Activated CD8-positive, alpha-beta memory T cell treated with anti-CD3 and anti-CD28 coated beads, Interleukin-2, amount 50 U/mL, for 4 hours (primary cell): ENCODE data around the gene UBTD1.
"Not testable (repeated sequence)": the region's sequence is repeated elsewhere in the genome, so short reads cannot be mapped to it uniquely, and the experiment has no call there.

ENCODE experiments used
- DNase-seq: peaks from one replicate; pipeline ENCODE4 v3.0.0-alpha.2; 2020

Gene UBTD1

GRCh38 chr10:97540669-97541500 is 42.2 kb downstream of the UBTD1 start:
- DNase-seq: no peak

GRCh38 chr10:97542169-97543024 is 43.7 kb downstream of the UBTD1 start:
- peak; percentile 35 for DNase-seq

DNA sequence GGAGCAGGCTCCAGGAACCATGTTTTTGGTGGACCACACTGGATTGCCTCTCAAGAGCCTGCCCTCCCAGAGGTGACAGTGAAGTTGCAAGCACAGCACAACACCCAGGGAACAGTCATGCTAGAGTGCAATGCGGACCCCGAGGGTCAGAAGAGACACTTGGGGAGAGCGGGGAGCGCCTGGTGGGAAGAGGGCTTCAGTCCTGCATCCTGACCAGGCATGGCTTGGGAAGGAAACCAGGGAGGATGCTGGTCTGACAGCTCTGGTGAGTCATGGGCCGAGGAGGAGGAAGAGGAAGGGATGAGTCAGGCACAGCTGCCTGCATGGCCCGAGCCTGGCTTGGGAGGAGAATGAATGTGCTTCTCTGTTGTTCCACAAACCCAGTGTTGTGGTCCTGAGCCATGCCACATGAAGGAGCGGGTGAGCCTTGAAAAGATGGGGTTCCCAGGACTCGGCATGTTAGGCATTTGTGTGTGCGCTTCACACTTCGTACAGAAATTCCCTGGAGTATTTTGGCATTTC is 44.4 kb downstream of the UBTD1 start:
- DNase-seq: peak; percentile 39

DNA sequence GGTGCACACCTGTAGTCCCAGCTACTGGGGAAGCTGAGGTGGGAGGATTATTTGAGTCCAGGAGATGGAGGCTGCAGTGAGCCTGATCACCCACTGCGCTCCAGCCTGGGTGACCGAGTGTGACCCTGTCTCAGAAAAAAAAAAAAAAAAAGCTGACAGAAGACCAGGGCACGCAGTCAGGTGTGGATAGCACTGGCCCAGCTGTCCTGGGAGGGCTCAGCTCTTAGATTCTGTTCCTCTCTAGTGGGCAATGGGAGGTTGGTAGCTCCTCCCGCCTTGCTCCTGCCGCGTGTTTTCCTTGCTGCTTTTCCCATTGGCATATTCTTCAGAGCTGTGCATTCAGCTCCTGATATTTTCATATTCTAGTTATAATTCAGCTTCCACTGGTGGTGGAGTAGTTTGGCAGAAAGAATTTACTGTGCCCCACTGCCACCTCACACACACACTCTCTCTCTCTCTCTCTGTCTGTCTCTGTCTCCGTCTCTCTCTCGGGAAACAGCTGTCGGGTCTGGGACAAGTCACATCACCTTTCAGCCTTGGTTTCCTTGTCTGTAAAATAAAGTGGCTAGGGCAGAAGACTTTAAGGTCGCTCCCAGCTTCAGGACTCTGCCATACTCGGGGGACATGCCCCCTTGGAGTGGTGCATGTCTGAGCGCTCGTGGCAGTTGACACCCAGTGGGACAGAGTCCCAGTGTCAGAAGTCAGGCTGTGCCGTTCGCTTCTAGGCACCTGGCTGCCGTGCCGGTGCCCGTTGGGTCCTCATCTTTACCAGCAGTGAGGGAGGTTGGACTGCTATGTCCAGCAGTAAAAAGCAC is 47.9 kb downstream of the UBTD1 start:
- DNase-seq: no peak

GRCh38 chr10:97547271-97547600 is 48.5 kb downstream of the UBTD1 start:
- no peak for DNase-seq

DNA sequence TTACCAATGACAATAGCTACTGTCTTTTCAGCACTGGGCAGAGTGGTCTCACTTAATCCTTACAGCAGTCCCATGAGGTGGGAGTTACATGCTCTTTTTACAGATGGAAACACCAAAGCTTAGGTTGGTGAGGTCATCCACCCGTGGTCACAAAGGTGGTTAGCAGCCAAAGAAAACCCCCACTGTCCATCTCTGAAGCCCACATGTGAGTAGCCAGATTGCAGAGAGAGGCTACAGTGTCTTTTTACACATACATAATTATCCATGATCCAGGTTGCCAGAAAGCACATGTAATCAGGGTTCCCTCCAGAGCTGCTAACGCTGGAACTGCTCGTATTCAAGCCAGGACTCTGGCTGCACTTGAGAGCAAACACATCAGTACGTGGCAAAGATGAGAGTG is 49.2 kb downstream of the UBTD1 start:
- DNase-seq: no peak

- no peak for DNase-seq
Observed at GRCh38 chr10:97548828-97549455, 50.2 kb downstream of the UBTD1 start.

DNA sequence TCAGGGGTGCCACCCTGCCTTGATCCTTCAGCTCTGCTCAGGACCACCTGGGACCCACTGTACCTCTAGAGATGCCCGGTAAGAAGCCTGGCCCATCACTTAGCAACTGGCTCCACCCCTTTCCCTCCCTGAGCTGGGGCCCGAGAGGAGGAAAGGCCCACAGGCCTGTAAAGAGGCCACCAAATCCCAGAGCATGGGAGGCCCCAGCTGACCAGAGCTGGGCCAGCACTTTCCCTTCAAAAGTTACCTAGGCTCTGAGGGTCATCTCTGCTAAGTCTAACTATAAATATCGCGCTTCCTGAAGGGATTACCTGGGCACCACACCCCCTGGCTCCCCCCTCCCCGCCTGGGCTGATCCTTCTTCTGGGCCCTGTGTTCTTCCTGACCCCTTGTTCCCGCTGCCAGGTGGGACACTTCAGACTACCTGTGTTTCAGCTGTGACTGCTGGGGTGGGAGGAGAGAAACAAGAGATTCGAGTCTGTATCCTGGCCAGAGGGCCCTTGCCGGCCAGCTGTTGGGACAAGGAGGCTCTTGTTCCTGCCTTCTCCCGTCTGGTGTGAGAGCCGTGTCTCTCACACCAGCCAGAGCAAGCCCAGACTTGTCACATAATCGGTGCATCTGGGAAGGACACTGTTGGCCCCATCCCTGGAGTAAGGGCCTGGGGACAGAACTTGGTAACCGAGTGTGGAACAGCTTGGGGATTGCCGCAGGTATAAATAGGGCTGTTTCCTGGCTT is 51.0 kb downstream of the UBTD1 start:
- DNase-seq: no peak

- DNase-seq: no peak
Observed at GRCh38 chr10:97550336-97551149, 51.8 kb downstream of the UBTD1 start.

GRCh38 chr10:97551271-97551670 is 52.5 kb downstream of the UBTD1 start:
- no peak for DNase-seq

GRCh38 chr10:97553575-97554031 is 54.9 kb downstream of the UBTD1 start:
- DNase-seq: peak; percentile 64

DNA sequence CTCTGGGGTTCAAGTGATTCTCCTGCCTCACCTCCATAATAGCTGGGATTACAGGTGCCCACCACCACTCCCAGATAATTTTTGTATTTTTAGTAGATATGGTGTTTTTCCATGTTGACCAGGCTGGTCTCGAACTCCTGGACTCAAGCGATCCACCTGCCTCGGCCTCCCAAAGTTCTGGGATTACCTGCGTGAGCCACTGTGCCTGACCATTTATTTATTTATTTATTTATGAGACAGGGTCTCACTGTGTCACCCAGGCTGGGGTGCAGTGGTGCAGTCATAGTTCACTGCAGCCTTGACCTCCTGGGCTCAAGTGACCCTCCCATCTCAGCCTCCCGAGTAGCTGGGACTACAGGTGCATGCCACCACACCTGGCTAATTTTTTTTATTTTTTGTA is 55.6 kb downstream of the UBTD1 start:
- DNase-seq: not testable (repeated sequence)

DNA sequence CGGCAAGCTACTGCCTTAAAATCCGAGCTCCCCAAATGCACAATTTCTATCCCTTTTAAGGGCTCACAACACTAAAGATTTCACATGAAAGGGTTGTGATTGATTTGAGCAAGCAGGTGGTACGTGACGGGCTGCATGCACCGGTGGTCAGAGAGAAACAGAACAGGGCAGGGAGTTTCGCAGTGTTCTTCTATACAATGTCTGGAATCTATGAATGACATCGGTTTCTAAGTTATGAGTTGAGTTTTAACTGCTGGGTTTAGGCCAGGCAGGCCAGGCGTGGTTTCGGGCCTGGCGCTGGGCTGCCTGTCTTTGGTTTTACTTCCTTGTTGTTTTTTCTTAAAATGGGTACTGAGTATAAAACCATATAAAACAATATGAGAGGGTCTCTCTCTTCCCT is 56.8 kb downstream of the UBTD1 start:
- DNase-seq: not testable (repeated sequence)

DNA sequence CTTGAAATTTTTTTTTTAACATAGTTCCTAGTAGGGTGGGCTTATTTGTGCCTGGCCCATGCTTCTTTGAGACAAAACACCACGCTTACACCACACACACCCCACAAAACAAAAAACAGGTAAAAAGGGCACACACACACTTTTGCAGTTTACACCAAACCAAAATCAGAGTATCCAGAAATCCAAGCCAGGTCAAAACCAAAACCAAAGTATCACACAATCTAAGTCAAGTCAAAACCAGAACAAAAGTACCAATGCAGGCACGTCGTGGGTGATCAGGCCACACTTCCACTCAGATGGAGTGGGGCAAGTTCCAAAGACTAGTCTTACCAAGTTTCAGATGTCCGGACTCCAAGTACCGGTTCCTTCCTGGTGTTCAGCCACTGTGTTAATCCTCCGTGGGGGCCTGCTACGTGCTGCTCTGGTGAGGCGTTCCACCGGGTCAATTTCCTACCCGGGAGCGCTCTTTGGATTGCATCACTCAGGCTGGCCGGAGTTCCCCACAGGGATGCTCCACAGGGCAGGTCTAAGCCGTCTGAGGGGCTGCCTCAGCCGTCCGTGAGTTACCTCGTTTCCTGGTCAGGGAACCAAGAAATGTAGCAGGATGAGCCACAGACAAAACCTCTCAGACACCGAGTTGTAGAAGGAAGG is 62.1 kb downstream of the UBTD1 start:
- not testable (repeated sequence) for DNase-seq

- not testable (repeated sequence) for DNase-seq
Observed at GRCh38 chr10:97561386-97562077, 62.8 kb downstream of the UBTD1 start.

DNA sequence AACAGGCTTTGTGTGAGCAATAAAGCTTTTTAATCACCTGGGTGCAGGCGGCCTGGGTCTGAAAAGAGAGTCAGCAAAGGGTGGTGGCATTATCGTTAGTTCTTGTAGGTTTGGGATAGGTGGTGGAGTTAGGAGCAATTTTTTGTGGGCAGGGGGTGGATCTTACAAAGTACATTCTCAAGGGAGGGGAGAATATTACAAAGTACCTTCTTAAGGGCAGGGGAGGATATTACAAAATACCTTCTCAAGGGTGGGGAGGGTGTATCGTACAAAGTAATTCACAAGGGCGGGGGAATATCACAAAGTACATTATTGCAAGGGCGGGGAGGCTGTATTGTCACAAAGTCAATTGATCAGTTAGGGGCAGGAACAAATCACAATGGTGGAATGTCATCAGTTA is 63.6 kb downstream of the UBTD1 start:
- not testable (repeated sequence) for DNase-seq

- DNase-seq: no peak
Observed at GRCh38 chr10:97563337-97563736, 64.6 kb downstream of the UBTD1 start.

GRCh38 chr10:97564776-97565175 is 66.1 kb downstream of the UBTD1 start:
- DNase-seq: no peak

- no peak for DNase-seq
Observed at GRCh38 chr10:97566336-97566996, 67.7 kb downstream of the UBTD1 start.
